Activated CD4-positive, alpha-beta T cell treated with anti-CD3 and anti-CD28 coated beads, Interleukin-2, amount 50 U/mL, for 48 hours (primary cell): Measurements from ENCODE around the gene ARID2.

Experiments used
- DNase-seq, 2 experiments: peaks; one replicate each; pipeline ENCODE4 v3.0.0-alpha.2; 2020

ARID2 gene

GRCh38 chr12:45948546-45948945 lies 219.0 kb downstream of the ARID2 start:
- DNase-seq: no peak
